Umbilical cord (tissue), 2 donors: Measurements from ENCODE around the gene HOXC10. TPM values are rescaled to one million over a fixed set of nuclear protein-coding genes. Genes with fewer than 3 reads are reported as not detected.
A peak's percentile ranks its signal among the peaks of the same experiment; 100 is the strongest.

ENCODE experiments used
- DNase-seq: peaks from one replicate; pipeline ENCODE4 v3.0.0-alpha.2; 2015; ENCODE audit warnings: low spot score
- total RNA-seq: library from RNA; depleted of rRNA; stranded (reverse); fragments of >200 nt; gene quantifications from one replicate; pipeline ENCODE4 v1.2.3, GENCODE V29; 2014; ENCODE audit warnings: low replicate concordance; ENCODE audit not compliant: insufficient read depth

HOXC10 gene
- total RNA-seq, 1 donor from 2014 or later, result 3.4 TPM

- peak; percentile 47 for DNase-seq
Measured at GRCh38 chr12:53990311-53991076, 5.5 kb downstream of the HOXC10 start.

GRCh38 chr12:53991077-53991460 is 6.1 kb downstream of the HOXC10 start:
- DNase-seq, result peak; percentile 64

GRCh38 chr12:53992377-53992889 is 7.5 kb downstream of the HOXC10 start:
- no peak for DNase-seq

GRCh38 chr12:53993162-53994008 is 8.4 kb downstream of the HOXC10 start:
- DNase-seq, result no peak

GRCh38 chr12:53994009-53994263 is 9.0 kb downstream of the HOXC10 start:
- peak; percentile 46 for DNase-seq

GRCh38 chr12:53994264-53995001 is 9.5 kb downstream of the HOXC10 start:
- peak; percentile 40 for DNase-seq

GRCh38 chr12:53995002-53995377 is 10.0 kb downstream of the HOXC10 start:
- no peak for DNase-seq

- peak; percentile 84 for DNase-seq
Measured at GRCh38 chr12:53995378-53996239, 10.7 kb downstream of the HOXC10 start.

- peak; percentile 29 for DNase-seq
Measured at GRCh38 chr12:53996240-53997203, 11.6 kb downstream of the HOXC10 start.

- DNase-seq, result peak; percentile 57
Measured at GRCh38 chr12:53997204-53998109, 12.5 kb downstream of the HOXC10 start.

- peak; percentile 46 for DNase-seq
Measured at GRCh38 chr12:53998110-53998899, 13.4 kb downstream of the HOXC10 start.

- no peak for DNase-seq
Measured at GRCh38 chr12:53998900-53999236, 13.9 kb downstream of the HOXC10 start.

GRCh38 chr12:53999559-54000115 is 14.7 kb downstream of the HOXC10 start:
- peak; percentile 85 for DNase-seq

GRCh38 chr12:54000116-54001114 is 15.5 kb downstream of the HOXC10 start, which contains the start of gene HOXC9:
TSS of gene HOXC9 (plus strand) at chr12:54000161. CDS start at chr12:54000189, 28 bp downstream.
- DNase-seq, result no peak

GRCh38 chr12:54001283-54002187 is 16.6 kb downstream of the HOXC10 start:
- no peak for DNase-seq
